HG03039 (cell line): ENCODE results near the gene PBLD.

Experiments used
- ATAC-seq: cut with Tn5 transposase; IDR thresholded peaks from one replicate; pipeline ENCODE4 v1.9.1; 2021; ENCODE audit warnings: mild to moderate bottlenecking, moderate library complexity; ENCODE audit not compliant: unreplicated experiment

The PBLD gene

GRCh38 chr10:68332259-68333057 is at the start of gene PBLD:
TSS of gene PBLD (minus strand) at chr10:68332928. CDS start at chr10:68306844, 26,084 bp downstream.
- peak; percentile 11 for ATAC-seq

GRCh38 chr10:68371604-68372003 is 38.9 kb upstream of the PBLD start:
- ATAC-seq: no peak

- no peak for ATAC-seq
Observed at GRCh38 chr10:68367121-68367520, 34.4 kb upstream of the PBLD start.

GRCh38 chr10:68366600-68366999 is 33.9 kb upstream of the PBLD start:
- ATAC-seq: no peak

GRCh38 chr10:68365611-68366010 is 32.9 kb upstream of the PBLD start:
- ATAC-seq: no peak

GRCh38 chr10:68364101-68364886 is 31.6 kb upstream of the PBLD start:
- ATAC-seq: no peak

GRCh38 chr10:68362590-68362989 is 29.9 kb upstream of the PBLD start:
- no peak for ATAC-seq

GRCh38 chr10:68359189-68359588 is 26.5 kb upstream of the PBLD start:
- ATAC-seq: no peak

- no peak for ATAC-seq
Observed at GRCh38 chr10:68353537-68353936, 20.8 kb upstream of the PBLD start.

- no peak for ATAC-seq
Observed at GRCh38 chr10:68348265-68348741, 15.6 kb upstream of the PBLD start.

- ATAC-seq: no peak
Observed at GRCh38 chr10:68346774-68347173, 14.0 kb upstream of the PBLD start.

- ATAC-seq: no peak
Observed at GRCh38 chr10:68345621-68346020, 12.9 kb upstream of the PBLD start.

- ATAC-seq: no peak
Observed at GRCh38 chr10:68342909-68343516, 10.3 kb upstream of the PBLD start.

GRCh38 chr10:68340358-68341080 is 7.8 kb upstream of the PBLD start:
- ATAC-seq: no peak

- no peak for ATAC-seq
Observed at GRCh38 chr10:68336754-68337351, 4.1 kb upstream of the PBLD start.

- no peak for ATAC-seq
Observed at GRCh38 chr10:68334672-68335467, 2.1 kb upstream of the PBLD start.

GRCh38 chr10:68333440-68334431 is 1.0 kb upstream of the PBLD start:
- ATAC-seq: no peak

GRCh38 chr10:68333058-68333395 is 299 bp upstream of the PBLD start:
- no peak for ATAC-seq
